HG02973 (cell line): ENCODE data around the gene SENP3.
"Not testable (repeated sequence)": the region's sequence is repeated elsewhere in the genome, so short reads cannot be mapped to it uniquely, and the experiment has no call there.

Source experiments
- ATAC-seq: cut with Tn5 transposase; IDR thresholded peaks from one replicate; pipeline ENCODE4 v1.9.1; 2021; ENCODE audit warnings: moderate library complexity; ENCODE audit not compliant: unreplicated experiment

Gene SENP3

DNA sequence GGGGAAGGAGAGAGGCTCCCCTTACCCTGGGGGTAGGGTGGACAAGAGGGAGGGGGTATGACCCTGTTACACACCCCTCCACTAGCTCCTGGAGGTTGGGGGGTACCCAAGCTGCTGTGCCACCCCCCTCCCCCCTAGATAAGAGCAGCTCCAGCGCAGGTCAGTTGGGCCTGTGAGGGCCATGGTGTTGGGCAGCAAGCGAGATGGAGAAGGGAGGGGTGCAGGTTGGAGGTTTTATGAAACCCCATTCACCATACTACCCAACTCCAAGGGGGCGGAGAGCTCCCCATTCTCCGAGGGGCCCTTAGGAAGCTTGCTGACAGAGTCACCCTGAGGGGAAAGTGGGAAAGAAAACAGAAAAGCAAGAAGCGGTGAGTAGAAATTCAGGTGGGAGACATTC, 29.9 kb downstream of the SENP3 start:
- no peak for ATAC-seq

DNA sequence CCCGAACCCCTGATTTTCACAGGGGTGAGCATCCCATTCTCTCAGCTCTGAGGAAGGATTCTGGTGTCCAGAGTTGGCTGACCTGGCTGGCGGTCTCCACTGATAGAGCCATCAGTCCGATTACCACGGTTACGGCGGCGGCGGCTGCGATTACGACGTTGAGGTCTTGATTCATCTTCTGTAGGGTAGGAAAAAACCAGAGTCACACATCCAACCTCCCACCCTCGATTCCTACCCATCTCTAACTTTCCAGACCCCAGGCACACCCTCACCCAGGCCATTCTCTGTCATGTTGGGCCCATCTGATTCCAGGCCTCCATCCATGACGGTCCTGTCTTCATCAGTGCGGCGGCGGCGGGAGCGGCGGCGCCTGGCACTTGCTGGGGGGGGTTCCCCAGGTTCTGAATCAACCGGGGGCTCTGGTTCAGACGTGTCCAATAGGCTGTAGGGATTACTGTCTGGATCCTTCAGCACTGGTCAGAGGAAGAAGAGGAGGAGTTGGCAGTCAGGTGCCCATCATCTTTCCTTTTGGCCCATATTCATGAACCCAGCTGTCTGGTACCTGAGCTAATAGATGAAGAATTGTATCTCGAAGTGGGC, 30.8 kb downstream of the SENP3 start:
- ATAC-seq = no peak

DNA sequence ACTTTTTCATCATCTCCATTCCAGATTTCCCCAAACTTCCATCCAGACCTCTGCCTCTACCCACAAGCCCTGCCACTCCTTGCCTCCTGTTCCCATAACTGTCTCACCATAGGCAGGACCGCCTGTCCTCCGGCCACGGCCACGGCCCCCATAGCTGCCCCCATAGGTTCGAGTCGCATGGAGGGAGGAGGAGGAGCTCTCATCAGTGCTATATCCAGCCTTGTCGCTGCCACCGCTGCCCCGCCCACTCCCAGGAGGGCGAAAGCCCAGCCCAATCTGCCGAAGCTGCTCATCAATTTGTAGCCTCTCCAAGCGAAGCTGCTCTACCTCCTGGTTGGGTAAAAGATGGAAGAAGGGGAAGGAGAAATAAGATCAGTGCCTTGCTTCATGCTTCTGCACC, 31.6 kb downstream of the SENP3 start:
- no peak for ATAC-seq

DNA sequence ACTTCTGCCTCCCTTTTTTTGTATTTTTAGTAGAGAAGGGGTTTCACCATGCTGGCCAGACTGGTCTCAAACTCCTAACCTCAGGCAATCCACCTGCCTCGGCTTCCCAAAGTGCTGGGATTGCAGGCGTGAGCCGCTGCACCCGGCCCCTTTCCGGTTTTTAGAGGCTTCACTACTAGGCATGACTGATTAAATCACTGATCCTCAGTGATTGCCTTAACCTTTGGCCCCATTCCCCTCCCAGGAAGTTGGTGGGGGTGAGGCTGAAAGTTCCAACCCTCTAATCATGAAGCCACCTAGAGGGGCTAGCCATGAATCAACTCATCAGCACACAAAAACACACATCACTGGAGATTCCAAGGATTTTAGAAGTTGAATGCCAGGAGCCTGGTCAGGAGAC, 35.8 kb downstream of the SENP3 start:
- ATAC-seq = not testable (repeated sequence)

DNA sequence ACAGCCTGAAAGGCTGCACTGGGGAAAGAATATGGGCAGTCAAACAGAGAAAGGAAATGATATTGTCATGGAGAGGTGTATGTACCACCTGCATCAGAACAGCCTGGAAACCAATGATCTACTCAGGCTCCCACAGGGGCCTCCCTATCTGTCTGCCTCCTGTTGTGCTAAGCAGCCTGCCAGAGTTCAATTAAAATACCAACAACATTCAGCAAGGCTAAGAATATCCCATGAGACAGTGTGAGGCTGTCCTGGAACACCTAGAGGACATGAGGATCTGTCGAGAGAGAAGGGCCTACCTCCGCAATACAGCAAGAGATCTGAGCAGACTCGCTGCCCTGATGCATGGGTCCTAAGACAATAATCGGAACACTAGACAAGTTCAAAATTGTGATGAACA, 44.6 kb downstream of the SENP3 start:
- no peak for ATAC-seq

DNA sequence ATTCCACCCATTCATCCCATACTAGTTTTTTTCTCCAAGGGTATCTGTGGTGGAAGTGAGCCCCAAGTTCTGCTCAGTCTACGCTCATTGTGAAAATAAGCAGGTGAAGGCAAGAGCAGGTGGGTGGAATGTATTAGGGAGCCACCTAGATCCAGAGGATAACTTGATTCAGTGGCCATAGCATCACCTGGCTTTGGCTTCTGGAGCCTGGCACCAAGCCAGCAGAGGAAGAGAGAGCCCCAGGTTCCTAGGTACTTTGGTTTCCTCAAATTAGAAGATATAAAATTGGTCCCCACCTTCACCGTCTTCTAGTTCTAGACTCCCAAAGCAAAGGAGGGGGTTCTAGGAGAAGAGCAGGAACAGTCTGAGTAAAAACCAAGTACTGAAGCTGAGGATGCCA, 48.9 kb downstream of the SENP3 start:
- ATAC-seq = no peak

DNA sequence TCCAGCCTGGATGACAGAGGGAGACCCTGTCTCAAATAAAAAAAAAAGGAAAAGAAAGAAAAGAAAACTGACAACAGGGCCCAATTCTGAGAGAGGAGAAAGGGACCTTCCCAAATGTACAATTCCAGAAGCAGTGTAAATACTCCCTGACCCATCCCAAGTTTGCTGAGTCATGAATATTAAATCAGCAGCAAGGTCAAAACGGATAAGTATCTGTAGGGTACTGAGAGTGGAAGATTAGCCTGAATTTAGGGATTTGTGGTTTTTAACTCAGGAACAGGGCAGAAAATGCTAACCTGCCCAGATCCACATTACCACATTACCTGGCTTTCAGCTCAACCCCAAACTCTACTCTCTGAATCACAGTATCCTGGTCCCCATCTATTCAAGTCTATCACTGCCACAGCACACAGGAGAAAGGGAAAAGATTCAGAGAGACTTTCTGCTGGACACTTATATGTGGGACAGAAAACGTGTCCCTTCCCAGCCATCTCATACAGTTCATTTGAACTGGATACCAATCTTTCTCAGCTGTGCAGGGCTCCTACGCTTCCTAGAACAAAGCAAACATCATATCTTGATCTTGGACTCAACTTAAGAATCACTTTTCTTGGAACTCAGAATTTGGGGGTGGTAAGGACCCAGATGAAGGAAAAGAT, 50.0 kb downstream of the SENP3 start:
- ATAC-seq = no peak

DNA sequence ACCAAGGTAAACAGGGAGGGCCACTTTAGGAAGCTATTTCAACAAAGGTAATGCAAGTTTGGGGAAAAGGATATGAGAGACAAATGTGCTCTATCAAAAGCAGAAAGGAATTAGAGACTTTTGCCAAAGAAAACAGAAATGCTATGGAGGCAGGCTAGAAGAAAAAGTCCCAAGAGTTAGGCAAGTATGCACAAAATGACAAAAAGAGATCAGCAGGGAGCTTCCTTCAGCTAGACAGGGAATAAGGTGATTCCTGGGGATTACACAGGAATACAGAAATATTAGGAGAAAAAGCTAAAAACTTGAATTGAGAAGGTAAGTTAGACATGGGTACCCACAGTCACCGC, 50.5 kb downstream of the SENP3 start:
- no peak for ATAC-seq

DNA sequence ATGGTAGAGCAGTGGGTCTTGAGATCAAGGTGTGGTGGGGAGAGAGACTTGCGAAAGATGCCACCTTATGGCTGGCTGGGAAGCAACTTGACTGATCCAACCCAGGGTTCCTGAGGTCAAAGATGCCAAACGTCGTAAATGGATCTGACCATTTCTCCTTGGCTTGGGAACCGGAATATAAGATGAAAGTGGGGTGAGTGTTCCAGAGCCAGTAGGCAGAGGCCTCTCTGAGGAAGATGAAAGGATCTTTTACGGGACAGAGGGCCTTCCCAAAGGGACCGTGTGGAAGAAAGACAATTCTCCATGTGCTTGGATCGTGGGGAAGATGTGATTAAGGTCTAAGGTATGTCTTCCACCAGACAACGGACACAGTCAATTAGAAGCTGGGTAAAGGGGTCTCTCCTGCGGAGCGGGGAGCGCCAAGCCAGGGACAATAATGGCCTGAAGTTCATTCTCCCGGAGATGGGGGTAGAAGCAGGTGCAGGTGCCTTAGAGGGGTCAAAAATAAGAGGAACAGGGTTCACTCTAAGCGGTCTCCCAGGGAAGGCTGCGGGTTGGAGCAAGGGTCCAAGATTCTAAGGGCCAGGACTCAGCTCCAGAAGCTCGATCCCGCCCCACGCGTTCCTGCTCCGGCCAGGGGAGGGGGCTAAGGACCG, 52.2 kb downstream of the SENP3 start:
- no peak for ATAC-seq

DNA sequence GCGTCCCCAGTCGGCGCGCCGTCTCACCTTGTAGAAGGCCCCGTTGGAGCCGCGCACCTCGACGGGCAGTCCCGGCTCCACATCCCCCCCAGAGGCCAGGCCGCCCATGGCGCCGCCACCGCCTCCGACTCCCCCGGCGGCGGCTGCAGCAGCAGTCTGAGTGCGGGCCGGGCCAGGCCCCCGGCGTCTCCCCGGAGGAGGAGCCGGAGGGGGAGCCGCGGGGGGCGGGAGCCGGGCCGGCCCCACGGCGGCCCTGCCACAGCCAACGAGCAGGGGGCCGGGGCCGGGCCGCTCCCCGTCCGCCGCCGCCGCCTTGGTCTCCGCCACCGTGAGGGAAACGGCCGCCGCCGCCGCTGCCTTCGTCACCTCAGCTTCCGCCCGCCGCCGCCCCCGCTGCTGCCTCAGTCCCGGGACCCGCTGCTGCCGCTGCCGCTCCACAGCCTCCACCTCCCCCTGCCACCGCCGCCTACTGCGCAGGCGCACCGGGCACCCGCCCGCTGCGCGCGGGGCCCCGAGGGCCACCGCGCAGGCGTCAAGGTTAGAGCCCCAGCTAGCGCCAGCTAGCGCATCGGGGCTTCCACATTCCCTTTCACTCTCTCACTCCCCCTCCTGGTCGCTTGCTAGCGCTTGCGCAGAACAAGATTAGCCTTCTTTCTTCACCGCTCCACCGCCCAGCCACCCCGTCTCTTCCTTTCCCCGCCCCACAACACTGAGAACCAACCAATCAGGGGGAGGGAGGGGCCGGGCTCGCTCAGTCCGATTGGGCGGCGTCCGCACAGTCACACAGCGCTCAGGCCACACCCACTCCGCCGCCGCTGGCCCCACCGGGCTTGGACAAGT, 52.9 kb downstream of the SENP3 start, which contains the start of gene FXR2:
Gene FXR2 (minus strand): TSS at position 473 of the 840 bp plus-strand sequence. CDS start 365 bp downstream, at position 108.
- peak; percentile 79 for ATAC-seq

DNA sequence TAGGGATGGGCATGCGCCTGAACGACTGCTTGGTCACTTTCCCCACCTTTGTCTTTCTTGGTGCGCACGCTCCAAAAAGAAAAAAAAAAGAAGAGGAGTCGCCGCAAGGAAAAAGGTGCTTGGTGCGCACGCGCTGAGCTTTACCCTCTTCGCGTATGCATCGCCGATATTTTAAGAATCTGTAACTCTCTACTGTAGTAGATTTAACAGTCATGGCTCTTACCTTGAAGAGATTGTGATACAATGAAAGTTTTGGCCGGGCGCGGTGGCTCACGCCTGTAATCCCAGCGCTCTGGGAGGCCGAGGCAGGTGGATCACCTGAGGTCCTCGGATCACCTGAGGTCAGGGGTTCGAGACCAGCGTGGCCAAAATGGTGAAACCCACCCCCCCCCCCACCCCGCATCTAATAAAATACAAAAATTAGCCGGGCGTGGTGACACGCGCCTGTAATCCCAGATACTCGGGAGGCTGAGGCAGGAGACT, 53.6 kb downstream of the SENP3 start:
- ATAC-seq = no peak

DNA sequence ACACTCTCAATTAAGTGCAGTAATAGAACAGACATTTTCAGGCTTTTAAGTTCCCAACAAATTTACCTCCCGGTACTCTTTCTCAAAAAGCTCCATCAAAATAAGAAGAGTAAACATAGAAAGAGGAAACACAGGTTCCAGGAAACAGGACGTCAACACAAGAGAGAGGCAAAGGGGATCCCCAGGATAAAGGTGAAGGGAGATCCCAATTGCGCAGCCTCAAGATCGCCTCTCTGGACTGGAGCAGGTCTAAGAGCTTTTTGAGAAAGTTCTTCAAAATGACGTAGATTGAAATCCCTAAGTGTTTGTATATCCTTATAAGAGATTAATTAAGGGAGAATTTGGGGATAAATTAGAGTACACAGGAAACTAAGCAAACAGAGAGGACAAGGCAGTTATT, 56.9 kb downstream of the SENP3 start:
- ATAC-seq = no peak

DNA sequence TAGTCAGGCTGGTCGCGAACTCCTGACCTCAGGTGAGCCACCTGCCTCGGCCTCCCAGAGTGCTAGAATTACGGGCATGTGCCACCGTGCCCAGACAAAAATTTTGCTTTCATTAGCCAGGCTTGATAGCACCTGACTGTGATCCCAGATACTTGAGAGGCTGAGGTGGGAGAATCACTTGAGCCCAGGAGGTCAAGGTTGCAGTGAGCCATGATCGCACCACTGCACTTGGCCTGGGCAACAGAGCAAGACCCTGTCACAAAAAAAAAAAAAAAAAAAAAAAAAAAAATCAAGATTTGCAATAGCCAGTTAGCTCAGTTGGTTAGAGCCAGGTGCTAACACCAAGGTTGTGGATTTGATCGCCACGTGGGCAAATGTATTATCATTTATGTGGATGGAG, 59.1 kb downstream of the SENP3 start:
- no peak for ATAC-seq
